Stimulated activated CD8-positive, alpha-beta memory T cell treated with anti-CD3 and anti-CD28 coated beads, Interleukin-12 subunit alpha, Interleukin-12 subunit beta, amount 100 ng/mL, for 4 hours (primary cell): ENCODE measurements around the gene OTUB2.
A peak's percentile ranks its signal among the peaks of the same experiment; 100 is the strongest.

Source experiments
- DNase-seq: peaks from one replicate; pipeline ENCODE4 v3.0.0-alpha.2; 2020; ENCODE audit warnings: low read depth

OTUB2 gene

GRCh38 chr14:93997082-93997481, 29.1 kb upstream of the OTUB2 start, which contains the start of gene CCDC197:
TSS of gene CCDC197 (plus strand) at chr14:93997301. CDS start at chr14:93998132, 831 bp downstream.
- no peak for DNase-seq

- no peak for DNase-seq
Measured at GRCh38 chr14:93997916-93998870, 27.9 kb upstream of the OTUB2 start.

GRCh38 chr14:93998871-93999403, 27.2 kb upstream of the OTUB2 start:
- no peak for DNase-seq

GRCh38 chr14:93999573-93999972, 26.6 kb upstream of the OTUB2 start:
- no peak for DNase-seq

GRCh38 chr14:94000267-94000666, 25.9 kb upstream of the OTUB2 start:
- DNase-seq, result no peak

- no peak for DNase-seq
Measured at GRCh38 chr14:94001016-94001415, 25.1 kb upstream of the OTUB2 start.

- DNase-seq, result peak; percentile 32
Measured at GRCh38 chr14:94001501-94002396, 24.4 kb upstream of the OTUB2 start.

GRCh38 chr14:94003397-94003796, 22.7 kb upstream of the OTUB2 start:
- no peak for DNase-seq

- no peak for DNase-seq
Measured at GRCh38 chr14:94004015-94004414, 22.1 kb upstream of the OTUB2 start.

GRCh38 chr14:94005324-94006073, 20.6 kb upstream of the OTUB2 start:
- DNase-seq, result no peak

GRCh38 chr14:94008234-94008633, 17.9 kb upstream of the OTUB2 start:
- DNase-seq, result no peak

- no peak for DNase-seq
Measured at GRCh38 chr14:94009767-94010166, 16.4 kb upstream of the OTUB2 start.

- DNase-seq, result no peak
Measured at GRCh38 chr14:94010625-94011024, 15.5 kb upstream of the OTUB2 start.

- no peak for DNase-seq
Measured at GRCh38 chr14:94011795-94012194, 14.3 kb upstream of the OTUB2 start.

GRCh38 chr14:94014382-94014781, 11.8 kb upstream of the OTUB2 start:
- no peak for DNase-seq

- no peak for DNase-seq
Measured at GRCh38 chr14:94015223-94015622, 10.9 kb upstream of the OTUB2 start.

GRCh38 chr14:94016446-94016976, 9.6 kb upstream of the OTUB2 start:
- DNase-seq, result no peak

- DNase-seq, result no peak
Measured at GRCh38 chr14:94018308-94018707, 7.8 kb upstream of the OTUB2 start.

GRCh38 chr14:94019329-94019728, 6.8 kb upstream of the OTUB2 start:
- no peak for DNase-seq

GRCh38 chr14:94020267-94020666, 5.9 kb upstream of the OTUB2 start:
- no peak for DNase-seq

GRCh38 chr14:94021001-94021400, 5.1 kb upstream of the OTUB2 start:
- no peak for DNase-seq
